Measurements from ENCODE around the gene LRCH3. TPM values are rescaled to one million over a fixed set of nuclear protein-coding genes. Genes with fewer than 3 reads are reported as not detected.

The LRCH3 gene
- total RNA-seq, 1 experiment from 2014 or later, result 56.4 TPM

DNA sequence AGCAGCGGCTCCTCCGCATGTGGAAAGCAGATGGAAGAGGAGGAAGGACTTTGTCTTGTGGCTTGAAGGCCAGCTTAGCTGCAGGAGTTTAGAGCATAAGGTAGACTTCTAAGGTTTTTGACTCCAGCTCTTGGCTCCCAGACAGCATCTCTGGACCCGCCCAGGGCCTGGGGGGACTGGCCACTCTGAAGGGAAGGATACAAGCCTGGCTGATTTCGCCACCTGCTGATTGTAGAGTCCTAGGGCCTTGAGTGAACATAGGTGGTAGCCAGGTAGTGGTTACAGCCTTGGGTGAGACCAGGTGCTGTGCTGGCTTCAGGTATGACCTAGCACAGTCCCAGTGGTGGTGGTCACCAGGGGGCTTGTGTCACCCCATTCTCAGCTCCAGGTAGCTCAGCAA, 110.6 kb downstream of the LRCH3 start:
- no peak overlapping the region for H2BK120ac ChIP-seq (ENCODE audit: low read depth, low read length, poor library complexity, severe bottlenecking)
- WGBS (ENCODE audit: extremely low coverage, insufficient read length, low lambda C conversion rate), result no CpG with 5 or more reads among the region's 4 CpGs
- no peaks in the 10 kb centered on the region for H3K79me2 ChIP-seq (ENCODE audit: insufficient read depth, low read length)

More for the DNA sequence above, 110.6 kb downstream of the LRCH3 start:
- Histone ChIP-seq H3T11ph (ENCODE audit: low read length) (no peak overlapping the region), H3K27me3 (ENCODE audit: insufficient read depth, low read length) (no peaks in the 10 kb centered on the region), H3K9me3 (ENCODE audit: control insufficient read depth, low read depth, low read length) (no peaks in the 10 kb centered on the region), H3K4ac (ENCODE audit: low read depth, low read length) (no peak overlapping the region), H2BK20ac (ENCODE audit: low read depth, low read length, poor library complexity, severe bottlenecking) (no peak overlapping the region), H4K20me1 (ENCODE audit: control insufficient read depth, insufficient read depth, insufficient read length) (no peaks in the 10 kb centered on the region), H2BK12ac (ENCODE audit: insufficient read length, low read depth, low read length) (no peak overlapping the region), H2BK15ac (ENCODE audit: low read depth, low read length) (no peak overlapping the region), H3K79me1 (ENCODE audit: insufficient read depth, low read depth, low read length, poor library complexity, severe bottlenecking) (no peaks in the 10 kb centered on the region), H3K4me1 (ENCODE audit: insufficient read depth, low read length) (no peaks in the 10 kb centered on the region; the same call in none of the 2 replicates), H3K23ac (ENCODE audit: insufficient read length, low read depth, low read length) (no peak overlapping the region), H3K56ac (ENCODE audit: insufficient read length, low read depth, low read length) (no peak overlapping the region), H3K27ac (ENCODE audit: insufficient read length, low read depth, low read length) (no peak overlapping the region), H3K4me2 (ENCODE audit: insufficient read depth, insufficient read length, low read length) (no peak overlapping the region), H3K23me2 (ENCODE audit: insufficient read length, low read depth, low read length, poor library complexity, severe bottlenecking) (no peaks in the 10 kb centered on the region), H2AFZ (ENCODE audit: low read length) (no peak overlapping the region), H3K9ac (ENCODE audit: extremely low read depth, insufficient read length, low read length) (no peak overlapping the region), H3K18ac (ENCODE audit: insufficient read length, low read depth, low read length) (no peak overlapping the region), H3K14ac (ENCODE audit: insufficient read depth, low read length) (no peak overlapping the region), H4K8ac (replicated peaks; ENCODE audit: insufficient read length, low read depth, low read length) (no peak overlapping the region), H4K5ac (ENCODE audit: insufficient read length, low read depth, low read length) (no peak overlapping the region), H2BK5ac (ENCODE audit: insufficient read length, low read length) (no peak overlapping the region), H4K91ac (ENCODE audit: insufficient read length, low read depth, low read length) (no peak overlapping the region), H2AK5ac (ENCODE audit: insufficient read length, low read length) (no peak overlapping the region)
- H3K9me3 Mint-ChIP-seq, result no peaks in the 10 kb centered on the region; a peak in 2 of 5 replicates
- H3K4me3 Mint-ChIP-seq, result no peak overlapping the region
- peaks cover 16 to 18% of the 10 kb centered on the region in 2 experiments for H3K4me1 Mint-ChIP-seq
- H3K27ac Mint-ChIP-seq, result 0 out of 7 replicates have a peak overlapping the region, but pooled peaks of 1 of the 3 experiments have one; percentile 48
- TF ChIP-seq, protein P1, sequence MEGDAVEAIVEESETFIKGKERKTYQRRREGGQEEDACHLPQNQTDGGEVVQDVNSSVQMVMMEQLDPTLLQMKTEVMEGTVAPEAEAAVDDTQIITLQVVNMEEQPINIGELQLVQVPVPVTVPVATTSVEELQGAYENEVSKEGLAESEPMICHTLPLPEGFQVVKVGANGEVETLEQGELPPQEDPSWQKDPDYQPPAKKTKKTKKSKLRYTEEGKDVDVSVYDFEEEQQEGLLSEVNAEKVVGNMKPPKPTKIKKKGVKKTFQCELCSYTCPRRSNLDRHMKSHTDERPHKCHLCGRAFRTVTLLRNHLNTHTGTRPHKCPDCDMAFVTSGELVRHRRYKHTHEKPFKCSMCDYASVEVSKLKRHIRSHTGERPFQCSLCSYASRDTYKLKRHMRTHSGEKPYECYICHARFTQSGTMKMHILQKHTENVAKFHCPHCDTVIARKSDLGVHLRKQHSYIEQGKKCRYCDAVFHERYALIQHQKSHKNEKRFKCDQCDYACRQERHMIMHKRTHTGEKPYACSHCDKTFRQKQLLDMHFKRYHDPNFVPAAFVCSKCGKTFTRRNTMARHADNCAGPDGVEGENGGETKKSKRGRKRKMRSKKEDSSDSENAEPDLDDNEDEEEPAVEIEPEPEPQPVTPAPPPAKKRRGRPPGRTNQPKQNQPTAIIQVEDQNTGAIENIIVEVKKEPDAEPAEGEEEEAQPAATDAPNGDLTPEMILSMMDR (conservative IDR thresholded peaks at IDR 0.05), result no peak
- DNase-seq, result no peak
- H3K36me3 Mint-ChIP-seq (ENCODE audit: insufficient read depth in 1 of 3, low read depth in 3 of 3), result no peaks in the 10 kb centered on the region
- 0 out of 2 replicates have a peak, but pooled peaks cover 2% of the 10 kb centered on the region for H3K27me3 Mint-ChIP-seq (ENCODE audit: low read depth)
